Measurements from ENCODE around the gene GHR.
"Not testable (repeated sequence)": the region's sequence is repeated elsewhere in the genome, so short reads cannot be mapped to it uniquely, and the experiment has no call there.

The GHR gene

DNA sequence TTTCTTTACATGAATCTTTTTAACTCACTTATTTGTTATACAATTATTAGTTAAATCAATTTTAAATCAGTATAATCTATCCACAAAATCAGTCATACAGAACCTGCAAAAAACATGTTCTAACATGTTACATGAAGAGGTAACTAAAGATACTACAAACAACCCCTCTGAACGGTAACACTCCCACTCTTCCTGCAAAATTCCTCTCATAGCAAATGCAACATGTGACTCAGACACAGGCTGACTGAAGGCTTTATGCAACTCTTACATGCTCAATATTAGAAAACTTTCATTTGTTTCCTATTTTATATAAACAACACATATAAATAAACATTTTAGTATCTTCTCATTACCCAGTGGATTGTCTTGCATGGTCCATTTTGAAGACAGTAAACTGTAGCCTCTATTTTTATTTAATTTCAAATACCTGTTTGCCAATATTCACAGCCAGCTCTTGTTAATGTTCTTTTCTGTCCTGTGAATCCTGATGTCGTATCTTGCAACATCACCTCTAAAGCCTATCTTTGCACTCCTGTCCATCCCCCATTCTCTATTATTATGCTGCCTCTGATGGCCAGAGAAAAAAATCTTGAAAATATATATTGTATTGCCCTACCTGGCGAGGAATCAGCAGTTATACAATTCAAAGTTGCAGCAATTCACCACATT is 232.9 kb downstream of the GHR start:
- no peak for DNase-seq

DNA sequence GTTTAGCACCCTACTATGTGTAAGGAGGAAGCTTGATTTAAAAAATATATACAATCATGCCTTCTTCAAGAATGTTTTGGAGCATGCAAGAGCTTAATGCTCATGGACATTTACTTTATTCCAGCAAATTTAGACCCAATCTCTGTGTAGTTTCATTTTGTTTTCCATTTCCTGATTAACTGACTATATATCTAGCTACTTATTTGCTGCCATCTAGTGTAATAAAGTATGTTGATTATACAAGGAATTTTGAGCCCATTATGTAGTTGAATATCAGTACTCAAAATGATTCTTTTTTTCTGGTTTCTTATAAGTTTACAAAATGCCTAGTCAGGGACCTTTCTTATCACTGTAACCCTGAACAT is 233.4 kb downstream of the GHR start:
- DNase-seq, result no peak

GRCh38 chr5:42659869-42660268 is 236.6 kb downstream of the GHR start:
- not testable (repeated sequence) for DNase-seq

DNA sequence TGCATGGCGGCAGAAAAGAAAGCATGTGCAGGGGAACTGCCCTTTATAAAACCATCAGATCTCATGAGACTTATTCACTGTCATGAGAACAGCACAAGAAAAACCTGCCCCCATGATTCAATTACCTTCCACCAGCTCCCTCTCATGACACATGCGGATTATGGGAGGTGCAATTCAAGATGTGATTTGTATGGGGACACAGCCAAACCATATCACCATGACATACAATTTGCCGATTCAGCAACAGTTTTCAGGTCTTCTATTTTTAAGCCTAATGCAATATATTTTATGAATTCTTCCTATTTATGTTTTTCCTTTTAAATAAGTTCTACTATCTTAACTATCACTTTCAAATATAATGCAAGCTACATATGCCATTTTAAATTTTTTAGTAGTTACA is 242.6 kb downstream of the GHR start:
- DNase-seq, result no peak

DNA sequence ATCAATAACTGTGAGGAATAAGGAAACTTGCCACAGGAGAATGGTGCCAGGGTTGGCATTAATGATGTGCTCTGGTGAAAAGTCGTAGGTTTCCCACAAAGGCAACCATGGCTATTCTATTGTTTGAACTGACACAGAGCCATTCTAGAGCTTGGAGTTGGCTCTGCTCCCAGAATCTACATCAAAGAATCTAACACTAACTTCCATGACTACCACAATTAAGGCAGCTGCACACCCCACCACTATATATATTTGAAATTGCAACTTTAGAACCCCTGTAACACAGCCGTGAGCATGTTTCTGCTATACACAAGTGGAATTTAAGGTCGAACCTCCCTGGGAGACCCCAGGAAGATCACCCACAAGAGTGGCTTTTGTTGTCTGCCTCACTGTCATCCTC is 243.6 kb downstream of the GHR start:
- no peak for DNase-seq

- no peak for DNase-seq
These were observed 245.0 kb downstream of the GHR start for GRCh38 chr5:42668254-42668653.

DNA sequence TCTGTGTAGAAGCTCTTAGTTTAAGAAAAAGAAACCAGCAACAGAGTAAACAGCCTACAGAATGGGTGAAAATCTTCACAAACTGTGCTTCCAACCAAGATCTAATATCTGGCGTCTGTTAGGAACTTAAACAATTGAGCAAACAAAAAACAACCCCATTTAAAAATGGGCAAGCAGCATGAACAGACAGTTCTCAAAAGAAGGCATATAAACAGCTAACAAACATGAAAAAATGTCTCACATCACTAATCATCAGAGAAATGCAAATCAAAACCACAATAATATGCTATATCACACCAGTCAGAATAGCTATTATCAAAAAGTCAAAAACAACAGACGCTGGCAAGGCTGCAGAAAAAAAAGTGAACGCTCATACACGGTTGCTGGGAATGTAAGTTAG is 249.7 kb downstream of the GHR start:
- no peak for DNase-seq

DNA sequence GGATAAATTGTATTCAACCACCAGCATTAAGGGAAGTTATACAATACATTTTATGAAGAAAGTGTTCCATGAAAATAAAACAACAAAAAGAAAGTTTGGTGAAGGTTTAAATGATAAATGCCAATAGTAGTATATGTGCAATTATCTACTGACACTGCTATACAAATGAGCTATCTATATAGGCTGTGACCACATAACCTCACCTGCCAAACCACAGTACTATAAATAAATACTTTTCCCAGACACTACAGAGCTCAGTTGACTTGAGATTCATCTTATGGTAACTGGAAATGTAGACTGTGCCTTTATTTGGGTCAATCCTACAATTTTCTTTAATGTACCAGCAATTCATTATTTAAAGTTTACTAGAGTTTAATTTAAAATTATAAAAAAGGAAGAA is 252.4 kb downstream of the GHR start:
- DNase-seq, result no peak

- DNase-seq, result no peak
These were observed 253.1 kb downstream of the GHR start for GRCh38 chr5:42676362-42676761.

DNA sequence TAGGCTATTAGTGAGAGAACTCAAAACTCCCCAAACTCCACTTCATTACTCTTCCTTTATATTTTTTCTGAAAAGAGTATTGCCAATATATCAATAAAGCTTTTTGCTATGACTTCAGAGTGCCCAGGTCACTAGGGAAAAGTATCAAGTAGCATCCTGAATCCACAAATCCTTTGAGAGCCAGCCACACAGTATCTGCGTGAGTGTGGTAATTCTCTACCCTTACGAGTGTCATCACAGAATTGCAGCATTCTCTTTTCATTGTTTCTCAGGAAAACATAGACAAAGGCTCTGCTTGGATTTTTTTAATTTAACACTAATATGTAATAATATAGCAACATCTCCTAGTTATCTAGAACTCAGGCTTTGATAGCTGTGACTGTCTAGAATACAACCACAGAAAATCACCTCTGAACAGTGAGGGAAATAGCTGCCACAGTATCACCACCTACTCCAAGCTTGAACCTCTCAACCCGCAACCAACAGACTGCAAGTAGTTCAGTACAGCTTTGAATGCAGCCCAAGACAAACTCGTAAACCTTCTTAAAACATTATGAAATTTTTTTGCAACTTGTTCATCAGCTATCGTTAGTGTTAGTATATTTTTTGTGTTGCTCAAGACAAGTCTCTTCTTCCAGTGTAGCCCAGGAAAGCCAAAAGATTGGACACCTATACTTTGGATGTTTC is 254.1 kb downstream of the GHR start:
- DNase-seq, result no peak

DNA sequence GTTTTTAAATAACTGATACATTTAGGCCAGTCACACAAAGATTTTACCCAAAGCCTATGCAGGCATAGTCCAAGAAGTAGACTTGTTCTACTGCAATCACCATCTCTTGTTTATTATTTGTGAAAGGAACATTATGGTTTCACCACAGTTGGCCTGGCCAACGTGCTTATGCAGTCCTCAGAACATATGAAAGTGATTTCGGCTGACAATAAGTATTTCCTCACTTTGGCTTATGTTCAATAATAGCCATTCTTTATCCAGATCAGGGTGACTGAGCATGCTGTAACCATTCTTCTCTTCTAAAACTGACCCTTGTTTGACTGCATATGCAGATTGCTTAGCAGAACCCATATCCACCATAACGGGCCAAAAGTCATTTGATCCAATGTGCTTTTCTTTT is 256.8 kb downstream of the GHR start:
- DNase-seq, result no peak

DNA sequence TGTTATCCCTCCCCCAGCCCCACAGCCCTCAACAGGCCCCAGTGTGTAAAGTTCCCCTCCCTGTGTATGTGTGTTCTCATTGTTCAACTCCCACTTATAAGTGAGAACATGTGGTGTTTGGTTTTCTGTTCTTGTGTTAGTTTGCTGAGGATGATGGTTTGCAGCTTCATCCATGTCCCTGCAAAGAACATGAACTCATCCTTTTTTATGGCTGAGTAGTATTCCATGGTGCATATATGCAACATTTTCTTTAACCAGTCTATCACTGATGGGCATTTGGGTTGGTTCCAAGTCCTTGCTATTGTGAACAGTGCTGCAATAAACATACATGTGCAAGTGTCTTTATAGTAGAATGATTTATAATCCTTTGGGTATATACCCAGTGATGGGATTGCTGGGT is 261.8 kb downstream of the GHR start:
- not testable (repeated sequence) for DNase-seq

DNA sequence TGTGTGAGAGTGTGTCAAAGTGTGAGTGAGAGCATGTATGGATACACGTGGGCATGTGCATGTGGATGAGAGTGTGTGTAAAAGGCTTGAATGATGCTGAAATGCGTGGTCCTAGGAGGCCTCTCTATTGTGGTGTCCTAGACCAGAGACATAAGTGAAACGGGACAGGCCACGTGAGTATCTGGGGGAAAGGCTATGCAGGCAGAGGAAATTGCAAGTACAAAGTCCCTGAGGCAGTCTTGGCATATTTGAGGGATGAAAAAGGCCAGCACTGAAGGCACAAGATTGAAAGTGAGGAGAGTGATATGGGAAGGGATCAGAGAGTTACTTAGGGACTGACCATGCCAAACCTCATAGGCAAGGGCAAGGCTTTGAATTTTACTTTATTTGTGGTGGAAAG is 266.2 kb downstream of the GHR start:
- DNase-seq, result no peak

DNA sequence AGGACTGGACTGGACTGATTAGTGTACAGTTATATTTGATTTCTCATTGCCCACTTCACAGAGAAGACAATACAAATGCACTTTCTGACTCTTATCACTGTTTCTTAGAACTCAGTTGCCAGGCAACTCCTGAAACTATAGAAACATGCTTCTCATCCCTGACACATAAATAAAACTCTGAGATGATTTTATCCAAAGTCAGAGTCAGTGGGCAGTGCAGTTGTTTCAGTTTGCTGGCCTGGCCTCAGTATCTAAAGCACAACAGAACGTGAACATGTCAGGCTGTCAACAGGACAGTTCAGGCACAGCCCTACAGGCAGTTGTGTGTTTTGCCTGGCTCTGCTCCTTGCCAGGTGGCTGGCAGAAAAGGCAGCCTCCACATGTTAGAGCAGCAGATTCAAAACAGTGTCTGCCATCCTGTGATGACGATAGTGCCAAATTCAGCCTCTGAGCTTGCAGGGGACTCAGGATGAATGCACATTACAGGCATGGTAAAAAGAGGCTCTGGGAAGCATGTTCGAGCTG is 268.2 kb downstream of the GHR start:
- DNase-seq, result no peak

DNA sequence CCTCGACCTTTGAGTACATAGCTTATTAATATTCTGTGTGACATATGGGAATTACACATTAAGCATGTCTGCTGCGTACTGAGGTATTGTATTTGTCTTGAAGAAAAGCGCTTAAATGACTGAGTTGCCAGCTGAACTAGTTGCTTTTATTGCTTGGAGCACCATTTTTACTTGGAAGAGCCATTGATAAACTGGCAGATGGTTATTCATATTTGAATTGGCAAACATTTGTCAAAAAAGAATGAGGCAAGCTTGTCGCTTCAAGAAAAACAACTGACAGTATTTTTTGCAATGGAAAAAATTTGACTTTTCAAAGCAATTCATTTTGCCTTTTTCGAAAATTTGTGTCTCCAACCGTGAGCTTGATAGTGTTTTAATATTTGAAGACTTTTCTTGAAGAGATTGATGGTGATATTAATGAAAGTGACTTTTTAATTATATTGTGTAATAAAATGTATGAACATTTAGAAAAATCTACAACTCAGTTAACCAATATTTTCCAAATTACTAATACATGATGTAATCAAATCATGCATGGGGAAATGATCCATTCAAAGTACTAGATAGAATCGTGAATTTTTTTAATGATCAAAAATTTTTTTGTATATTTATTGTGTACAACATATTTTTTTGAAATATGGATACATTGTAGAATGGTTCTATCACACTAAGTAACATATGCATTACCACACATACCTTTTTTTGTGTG is 278.3 kb downstream of the GHR start:
- no peak for DNase-seq

- DNase-seq, result no peak
These were observed 280.0 kb downstream of the GHR start for GRCh38 chr5:42703238-42703637.

- DNase-seq, result no peak
These were observed 292.5 kb downstream of the GHR start for GRCh38 chr5:42715785-42716184.

DNA sequence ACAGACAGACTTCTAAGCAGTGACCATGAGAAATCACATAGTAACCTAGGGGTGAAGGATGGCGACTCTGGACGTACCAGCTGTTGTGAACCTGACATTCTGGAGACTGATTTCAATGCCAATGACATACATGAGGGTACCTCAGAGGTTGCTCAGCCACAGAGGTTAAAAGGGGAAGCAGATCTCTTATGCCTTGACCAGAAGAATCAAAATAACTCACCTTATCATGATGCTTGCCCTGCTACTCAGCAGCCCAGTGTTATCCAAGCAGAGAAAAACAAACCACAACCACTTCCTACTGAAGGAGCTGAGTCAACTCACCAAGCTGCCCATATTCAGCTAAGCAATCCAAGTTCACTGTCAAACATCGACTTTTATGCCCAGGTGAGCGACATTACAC is 295.4 kb downstream of the GHR start:
- DNase-seq, result peak; percentile 36

GRCh38 chr5:42719034-42719433 is 295.8 kb downstream of the GHR start:
- DNase-seq, result no peak

GRCh38 chr5:42720251-42720650 is 297.0 kb downstream of the GHR start:
- DNase-seq, result peak; percentile 18

DNA sequence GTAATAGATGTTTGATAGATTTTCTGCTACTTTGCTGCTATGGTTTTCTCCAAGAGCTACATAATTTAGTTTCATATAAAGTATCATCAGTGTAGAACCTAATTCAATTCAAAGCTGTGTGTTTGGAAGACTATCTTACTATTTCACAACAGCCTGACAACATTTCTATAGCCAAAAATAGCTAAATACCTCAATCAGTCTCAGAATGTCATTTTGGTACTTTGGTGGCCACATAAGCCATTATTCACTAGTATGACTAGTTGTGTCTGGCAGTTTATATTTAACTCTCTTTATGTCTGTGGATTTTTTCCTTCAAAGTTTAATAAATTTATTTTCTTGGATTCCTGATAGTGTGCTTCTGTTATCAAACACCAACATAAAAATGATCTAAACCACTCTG is 298.2 kb downstream of the GHR start:
- DNase-seq, result no peak

GRCh38 chr5:42734531-42735058 is 311.4 kb downstream of the GHR start:
- DNase-seq, result not testable (repeated sequence)

DNA sequence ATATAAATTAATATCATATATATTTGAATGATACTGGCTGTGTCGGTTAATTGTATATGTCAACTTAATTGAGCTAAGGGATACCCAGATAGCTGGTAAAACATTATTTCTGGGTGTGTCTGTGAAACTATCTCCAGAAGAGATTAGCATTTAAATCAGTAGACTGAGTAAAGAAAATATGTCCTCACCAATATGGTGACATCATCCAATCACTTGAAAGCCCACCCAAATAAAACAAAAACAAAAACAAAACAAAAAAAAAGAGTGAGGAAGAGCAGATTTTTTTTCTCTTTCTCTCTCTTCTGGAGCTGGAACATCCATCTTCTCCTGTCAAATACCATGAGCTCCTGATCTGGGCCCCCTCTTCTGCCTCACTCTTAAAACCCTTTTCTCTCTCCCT is 317.7 kb downstream of the GHR start:
- DNase-seq, result no peak

DNA sequence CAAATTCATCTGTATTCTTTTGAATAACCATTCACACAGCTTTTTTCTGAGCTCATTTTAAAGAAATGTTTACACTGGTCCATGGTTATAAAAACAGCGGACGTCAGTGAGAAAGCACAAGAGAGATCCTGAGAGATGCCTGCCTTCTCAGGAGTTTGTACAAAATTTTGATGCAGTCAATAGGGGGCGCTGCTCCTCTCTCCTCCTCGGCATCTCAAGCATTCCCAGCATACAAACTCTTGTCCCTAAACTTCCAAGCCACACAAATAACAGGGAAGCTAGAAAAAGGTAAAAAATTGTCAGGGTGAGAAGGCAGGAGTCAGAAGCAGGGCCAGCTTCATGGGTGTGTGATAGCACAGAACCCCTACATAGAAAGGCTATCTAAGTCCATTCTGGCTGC is 322.2 kb downstream of the GHR start:
- no peak for DNase-seq

All from CD4-positive, alpha-beta T cell treated with Interleukin-12 subunit alpha and Interleukin-12 subunit beta, for 1 hour (primary cell).